HG03103 (cell line): ENCODE measurements around the gene ITSN2.
"Not testable (repeated sequence)": the region's sequence is repeated elsewhere in the genome, so short reads cannot be mapped to it uniquely, and the experiment has no call there.

Experiments used
- ATAC-seq: cut with Tn5 transposase; IDR thresholded peaks from one replicate; pipeline ENCODE4 v1.9.1; 2021; ENCODE audit warnings: low read depth; ENCODE audit not compliant: unreplicated experiment

The ITSN2 gene

DNA sequence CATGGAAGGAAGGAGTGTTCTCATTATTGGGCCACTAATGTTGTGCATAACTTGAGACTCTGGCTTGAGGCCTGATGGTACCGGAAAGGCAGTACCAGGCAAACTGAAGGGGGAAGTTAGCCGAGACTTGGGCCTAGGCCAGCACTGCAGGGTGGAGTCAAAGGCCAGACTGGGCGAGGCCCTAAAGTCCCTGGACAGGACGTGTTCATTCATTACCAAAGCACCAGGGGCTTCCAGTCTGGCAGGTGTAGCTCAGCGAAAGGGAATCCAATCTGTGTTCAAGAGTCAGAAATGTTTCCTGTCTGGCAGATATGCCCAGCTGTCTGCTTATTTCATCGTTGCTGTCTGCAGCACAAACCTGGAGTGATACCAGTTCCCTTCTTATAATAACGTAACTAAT, 4.7 kb upstream of the ITSN2 start:
- ATAC-seq, result no peak

DNA sequence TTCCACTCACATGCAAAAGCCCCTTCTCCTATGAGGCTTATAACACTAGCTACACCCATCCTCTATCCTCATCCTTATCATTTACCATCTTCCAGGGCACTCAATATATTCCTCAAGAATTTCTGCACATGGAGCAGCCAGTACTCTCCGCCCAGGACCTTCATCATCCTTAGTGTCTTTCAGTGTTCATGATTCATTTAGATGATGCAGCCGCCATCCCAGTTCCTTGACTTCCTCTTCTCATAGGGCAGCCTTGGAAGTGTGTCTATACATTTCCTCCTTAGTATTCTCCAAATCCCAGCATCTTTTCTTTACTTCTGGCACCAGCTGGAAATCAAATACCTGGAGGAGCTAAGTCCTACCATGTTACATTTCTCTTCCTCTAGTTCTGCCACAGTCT, 3.0 kb upstream of the ITSN2 start:
- ATAC-seq, result no peak

DNA sequence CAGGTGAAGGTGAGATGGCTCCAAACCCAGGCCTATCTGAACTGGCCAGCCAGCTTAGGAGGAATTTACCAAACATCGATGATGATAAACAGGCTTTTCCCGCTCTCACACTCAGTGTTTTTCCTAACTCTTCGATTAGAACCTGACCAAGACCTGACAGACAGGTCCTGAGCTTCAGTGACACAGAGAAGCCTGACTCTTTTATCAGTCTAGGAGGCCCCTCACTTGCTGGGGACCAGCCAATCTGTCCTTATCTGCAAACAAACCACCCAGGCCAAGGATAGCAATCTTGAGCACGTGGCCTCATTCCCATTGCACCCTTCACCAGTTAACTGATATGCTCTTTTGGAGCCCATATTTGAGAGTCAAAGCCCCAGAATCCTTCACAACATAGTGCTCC, 1.9 kb upstream of the ITSN2 start:
- no peak for ATAC-seq

- no peak for ATAC-seq
These were observed 611 bp upstream of the ITSN2 start for GRCh38 chr2:24360963-24361330.

DNA sequence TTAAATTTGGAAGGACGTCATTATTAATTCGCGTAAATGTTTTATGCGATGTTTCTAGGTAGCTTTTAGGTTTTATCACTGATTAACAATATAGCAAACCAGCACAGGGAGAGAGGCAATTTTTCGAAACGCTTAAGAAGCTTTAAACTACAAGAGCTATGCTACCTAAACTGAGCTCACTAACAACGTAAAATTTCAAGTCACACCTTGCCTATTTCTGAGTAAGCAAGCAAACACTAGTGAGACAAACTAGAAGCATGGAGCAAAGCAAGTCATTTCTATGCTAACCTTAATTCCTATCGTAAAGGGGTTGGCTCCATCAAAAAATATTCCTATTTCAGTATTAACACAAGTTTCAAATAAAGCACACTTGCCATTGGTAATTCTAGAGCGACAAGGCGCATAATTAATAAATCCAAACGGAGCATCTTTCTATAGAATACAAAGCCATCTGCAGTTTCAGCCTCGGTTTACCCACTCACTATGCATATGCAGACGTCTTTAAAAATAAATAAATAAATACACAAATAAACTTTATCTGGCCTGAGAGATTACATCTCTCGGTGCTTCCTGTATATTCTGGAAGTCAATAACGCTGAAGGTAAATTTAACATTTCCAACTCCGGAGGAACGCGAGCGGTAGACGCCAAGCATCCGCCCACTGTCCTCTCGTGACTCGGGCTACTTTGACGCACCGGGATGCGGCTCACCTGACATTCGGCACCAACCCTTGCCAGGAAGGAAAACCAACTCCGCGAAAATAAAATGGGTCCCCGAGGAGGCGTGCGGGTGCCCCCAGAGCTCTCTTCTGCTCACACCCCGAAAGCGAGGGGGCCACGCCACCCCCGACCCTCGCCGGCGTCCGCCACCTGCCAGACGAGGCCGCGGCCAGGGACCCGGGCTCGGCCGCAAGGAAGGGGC, 947 bp downstream of the ITSN2 start:
- peak; percentile 8 for ATAC-seq

DNA sequence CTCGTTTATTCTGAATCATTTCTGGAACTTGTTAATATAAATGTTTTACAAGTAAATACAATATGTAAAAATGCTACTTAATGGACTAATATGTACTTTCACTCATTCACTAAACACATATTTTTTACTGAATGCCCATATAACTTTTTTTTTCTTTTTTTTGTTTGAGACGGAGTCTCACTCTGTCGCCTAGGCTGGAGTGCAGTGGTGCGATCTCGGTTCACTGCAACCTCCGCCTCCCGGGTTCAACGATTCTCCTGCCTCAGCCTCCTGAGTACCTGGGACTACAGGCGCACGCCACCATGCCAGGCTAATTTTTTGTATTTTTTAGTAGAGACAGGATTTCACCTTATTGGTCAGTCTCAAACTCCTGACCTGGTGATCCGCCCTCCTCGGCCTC, 2.6 kb downstream of the ITSN2 start:
- not testable (repeated sequence) for ATAC-seq

DNA sequence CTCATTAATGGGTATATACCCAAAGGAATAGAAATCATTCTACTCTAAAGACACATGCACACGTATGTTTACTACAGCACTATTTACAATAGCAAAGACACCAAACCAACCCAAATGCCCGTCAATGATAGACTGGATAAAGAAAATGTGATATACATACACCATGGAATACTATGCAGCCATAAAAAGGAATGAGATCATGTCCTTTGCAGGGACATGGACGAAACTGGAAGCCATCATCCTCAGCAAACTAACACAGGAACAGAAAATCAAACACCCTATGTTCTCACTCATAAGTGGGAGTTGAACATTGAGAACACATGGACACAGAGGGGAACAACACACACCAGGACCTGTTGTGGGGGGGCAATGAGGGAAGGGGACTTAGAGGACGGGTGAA, 3.2 kb downstream of the ITSN2 start:
- not testable (repeated sequence) for ATAC-seq

- ATAC-seq, result no peak
These were observed 5.4 kb downstream of the ITSN2 start for GRCh38 chr2:24354957-24355356.

GRCh38 chr2:24354395-24354794, 5.9 kb downstream of the ITSN2 start:
- ATAC-seq, result no peak

GRCh38 chr2:24353973-24354372, 6.4 kb downstream of the ITSN2 start:
- ATAC-seq, result no peak

- no peak for ATAC-seq
These were observed 7.0 kb downstream of the ITSN2 start for GRCh38 chr2:24353364-24353763.

DNA sequence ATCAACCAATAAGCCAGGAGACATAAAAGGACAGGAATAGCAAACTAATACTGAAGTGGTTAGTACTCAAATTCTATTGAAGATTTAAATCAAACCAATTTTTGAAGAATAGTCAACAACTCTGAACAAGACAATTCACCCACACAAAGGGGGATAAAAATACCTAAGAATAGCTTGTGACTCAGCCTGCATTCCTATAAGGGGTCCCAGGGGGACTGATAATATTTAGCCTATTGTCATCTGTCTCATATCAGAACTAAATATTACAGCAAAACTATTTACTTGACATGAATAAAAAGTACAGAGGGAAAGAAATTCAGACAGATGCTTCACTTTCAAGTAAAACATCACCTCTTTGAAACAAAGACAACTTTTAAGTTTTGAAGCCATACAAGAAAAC, 7.7 kb downstream of the ITSN2 start:
- no peak for ATAC-seq

GRCh38 chr2:24351981-24352380, 8.4 kb downstream of the ITSN2 start:
- ATAC-seq, result no peak

GRCh38 chr2:24351627-24351938, 8.8 kb downstream of the ITSN2 start:
- ATAC-seq, result no peak

GRCh38 chr2:24350826-24351626, 9.3 kb downstream of the ITSN2 start:
- no peak for ATAC-seq

GRCh38 chr2:24349097-24349496, 11.2 kb downstream of the ITSN2 start:
- ATAC-seq, result no peak

DNA sequence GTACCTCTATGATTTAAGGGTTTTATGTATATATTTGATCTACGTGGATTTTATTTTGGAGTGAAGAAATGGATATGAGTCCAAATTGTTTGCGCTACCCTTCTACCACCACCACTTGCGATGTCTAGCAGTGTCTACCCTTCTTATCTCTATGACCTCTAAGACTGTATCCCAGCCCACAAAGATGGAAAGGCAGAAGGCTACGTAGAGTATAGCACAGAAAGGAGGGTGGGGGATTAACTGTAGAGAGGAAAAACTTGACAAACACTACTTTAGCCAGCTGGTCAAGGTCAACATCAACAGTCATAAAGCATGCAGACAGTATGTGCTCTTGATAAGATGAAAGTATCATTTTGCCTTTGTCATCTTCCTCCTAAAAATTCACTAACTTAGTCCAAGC, 14.4 kb downstream of the ITSN2 start:
- ATAC-seq, result no peak

DNA sequence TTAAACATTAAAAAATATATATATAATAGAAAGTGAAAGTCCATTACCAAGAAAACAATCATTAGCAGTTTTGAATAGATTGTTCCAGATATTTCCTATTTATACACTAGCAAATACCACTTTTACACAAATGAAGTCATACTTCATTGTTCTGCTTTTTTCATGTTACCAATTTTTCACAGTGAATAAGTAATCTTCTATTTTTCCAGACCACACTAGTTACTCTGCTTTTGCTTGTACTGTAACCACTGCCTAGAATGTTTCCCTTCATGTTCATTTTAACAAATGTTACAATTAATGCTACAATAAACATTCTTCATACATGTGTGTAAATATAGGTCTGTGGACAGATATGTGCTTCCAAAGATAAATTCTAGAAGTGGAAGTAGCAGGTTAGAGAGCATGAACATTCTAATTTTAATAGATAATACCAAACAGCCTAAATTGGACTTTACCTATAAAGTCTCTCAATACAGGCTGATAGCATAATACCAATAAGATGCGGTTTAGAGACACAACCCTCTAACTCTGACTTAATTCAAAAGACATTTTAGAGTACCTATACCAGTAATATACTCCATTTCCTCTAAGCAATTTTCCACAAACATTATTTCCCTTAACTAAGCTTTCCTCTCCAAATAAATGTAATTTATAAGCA, 17.0 kb downstream of the ITSN2 start:
- ATAC-seq, result no peak

GRCh38 chr2:24342110-24342910, 18.0 kb downstream of the ITSN2 start:
- no peak for ATAC-seq

DNA sequence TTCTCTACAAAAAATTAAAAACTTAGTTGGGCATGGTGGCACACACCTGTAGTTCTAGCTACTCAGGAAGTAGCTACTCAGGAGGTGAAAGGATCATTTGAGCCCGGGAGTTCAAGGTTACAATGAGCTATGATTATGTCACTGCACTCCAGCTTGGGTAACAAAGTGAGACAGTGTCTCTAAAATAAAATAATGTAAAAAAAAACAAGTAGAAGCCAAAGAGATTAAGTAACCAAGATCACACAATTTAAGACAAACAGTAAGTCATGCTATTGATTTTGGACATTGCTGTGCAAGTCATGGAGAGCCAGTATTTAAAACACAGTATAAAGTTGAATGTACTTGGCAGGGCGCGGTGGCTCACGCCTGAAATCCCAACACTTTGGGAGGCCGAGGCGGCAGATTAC, 20.5 kb downstream of the ITSN2 start:
- ATAC-seq, result no peak

DNA sequence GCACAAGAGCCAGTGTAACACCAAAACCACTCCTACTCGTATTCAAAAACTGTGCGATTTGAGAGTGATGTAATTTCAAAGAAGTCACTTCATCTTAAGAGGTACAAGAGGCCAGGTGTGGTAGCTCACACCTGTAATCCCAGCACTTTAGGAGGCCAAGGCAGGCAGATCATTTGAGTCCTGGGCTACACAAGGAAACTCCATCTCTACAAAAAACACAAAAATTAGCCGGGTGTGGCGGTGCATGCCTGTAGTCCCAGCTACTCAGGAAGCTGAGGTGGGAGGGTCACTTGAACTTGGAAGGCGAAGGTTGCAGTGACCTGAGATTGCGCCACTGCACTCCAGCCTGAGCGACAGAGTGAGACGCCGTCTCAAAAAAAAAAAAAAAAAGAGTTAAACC, 21.2 kb downstream of the ITSN2 start:
- ATAC-seq, result not testable (repeated sequence)
